ENCODE results near the gene AKR1B15.
"Not testable (repeated sequence)": the region's sequence is repeated elsewhere in the genome, so short reads cannot be mapped to it uniquely, and the experiment has no call there.

Gene AKR1B15

DNA sequence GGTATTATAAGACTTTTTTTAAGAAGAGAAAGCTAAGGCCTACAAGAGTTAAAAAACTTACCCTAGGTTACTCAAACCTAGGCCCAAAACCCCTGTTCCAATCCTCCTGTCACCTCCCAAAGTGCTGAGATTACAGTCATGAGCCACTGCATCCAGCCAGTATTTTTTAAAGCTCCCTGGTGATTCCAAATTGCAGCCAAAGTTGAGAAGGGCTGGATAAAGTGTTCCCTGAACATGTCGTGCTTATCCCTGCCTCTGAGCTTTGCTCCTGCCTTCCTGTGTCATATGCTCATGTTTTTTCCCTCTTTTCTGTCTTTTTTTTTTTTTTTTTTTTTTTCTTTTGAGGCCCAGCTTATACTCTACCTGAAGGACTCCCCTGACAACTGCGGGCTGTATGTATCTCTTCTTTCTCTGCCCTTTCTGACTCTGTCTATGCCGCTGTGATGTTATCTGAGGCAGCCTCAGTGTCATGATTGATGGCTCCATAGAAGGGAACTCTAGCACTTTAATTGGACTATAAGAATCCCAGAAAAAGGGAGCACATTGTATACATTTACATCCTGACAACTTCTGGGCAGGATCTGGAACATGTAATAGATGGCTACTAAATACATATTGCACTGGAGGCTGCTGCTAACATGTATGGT is 13.5 kb upstream of the AKR1B15 start:
- no peak for DNase-seq (ENCODE audit: low spot score)
- Histone ChIP-seq H3K4me3 (ENCODE audit: severe bottlenecking) (no peak overlapping the region), H3K4me1 (ENCODE audit: insufficient read depth, poor library complexity, severe bottlenecking) (peaks cover 27% of the 10 kb centered on the region), H3K27ac (ENCODE audit: poor library complexity, severe bottlenecking) (no peak overlapping the region), H3K36me3 (ENCODE audit: low read depth) (no peaks in the 10 kb centered on the region), H3K27me3 (ENCODE audit: insufficient read depth, poor library complexity, severe bottlenecking) (no peaks in the 10 kb centered on the region), H3K9me3 (ENCODE audit: severe bottlenecking) (no peaks in the 10 kb centered on the region)
- no peak for ATAC-seq (ENCODE audit: low read depth)
- no peak for TF ChIP-seq CTCF (IDR thresholded peaks at IDR 0.05; ENCODE audit: poor library complexity, severe bottlenecking)

- no peak for TF ChIP-seq CTCF (IDR thresholded peaks at IDR 0.05; ENCODE audit: poor library complexity, severe bottlenecking)
- Histone ChIP-seq H3K4me1 (ENCODE audit: insufficient read depth, poor library complexity, severe bottlenecking) (peaks cover 27% of the 10 kb centered on the region), H3K27me3 (ENCODE audit: insufficient read depth, poor library complexity, severe bottlenecking) (no peaks in the 10 kb centered on the region), H3K9me3 (ENCODE audit: severe bottlenecking) (no peaks in the 10 kb centered on the region), H3K27ac (ENCODE audit: poor library complexity, severe bottlenecking) (no peak overlapping the region), H3K36me3 (ENCODE audit: low read depth) (no peaks in the 10 kb centered on the region), H3K4me3 (ENCODE audit: severe bottlenecking) (no peak overlapping the region)
- DNase-seq (ENCODE audit: low spot score) (no peak), ATAC-seq (ENCODE audit: low read depth) (no peak)
These were observed 13.0 kb upstream of the AKR1B15 start for GRCh38 chr7:134535919-134536299.

DNA sequence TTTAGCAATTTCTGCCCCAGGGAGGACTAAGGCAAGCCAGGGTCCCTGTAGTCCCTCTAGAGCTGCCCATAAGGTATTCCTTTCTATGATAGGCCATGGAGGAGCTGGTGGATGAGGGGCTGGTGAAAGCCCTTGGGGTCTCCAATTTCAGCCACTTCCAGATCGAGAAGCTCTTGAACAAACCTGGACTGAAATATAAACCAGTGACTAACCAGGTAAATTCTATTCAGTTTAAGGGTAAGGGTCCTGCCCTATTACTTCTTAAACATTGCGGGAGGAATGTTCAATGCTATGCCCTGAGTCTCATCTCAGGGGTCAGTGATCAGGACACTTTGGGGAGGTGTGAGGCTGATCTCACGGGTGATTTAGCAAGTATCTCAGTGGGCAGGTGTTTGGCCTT is 12.4 kb upstream of the AKR1B15 start:
- H3K4me1 ChIP-seq (ENCODE audit: insufficient read depth, poor library complexity, severe bottlenecking): peaks cover 23% of the 10 kb centered on the region
- H3K4me3 ChIP-seq (ENCODE audit: severe bottlenecking); H3K27ac ChIP-seq (ENCODE audit: poor library complexity, severe bottlenecking); ATAC-seq (ENCODE audit: low read depth); H3K9me3 ChIP-seq (ENCODE audit: severe bottlenecking); H3K27me3 ChIP-seq (ENCODE audit: insufficient read depth, poor library complexity, severe bottlenecking); DNase-seq (ENCODE audit: low spot score); H3K36me3 ChIP-seq (ENCODE audit: low read depth): not testable (repeated sequence)

DNA sequence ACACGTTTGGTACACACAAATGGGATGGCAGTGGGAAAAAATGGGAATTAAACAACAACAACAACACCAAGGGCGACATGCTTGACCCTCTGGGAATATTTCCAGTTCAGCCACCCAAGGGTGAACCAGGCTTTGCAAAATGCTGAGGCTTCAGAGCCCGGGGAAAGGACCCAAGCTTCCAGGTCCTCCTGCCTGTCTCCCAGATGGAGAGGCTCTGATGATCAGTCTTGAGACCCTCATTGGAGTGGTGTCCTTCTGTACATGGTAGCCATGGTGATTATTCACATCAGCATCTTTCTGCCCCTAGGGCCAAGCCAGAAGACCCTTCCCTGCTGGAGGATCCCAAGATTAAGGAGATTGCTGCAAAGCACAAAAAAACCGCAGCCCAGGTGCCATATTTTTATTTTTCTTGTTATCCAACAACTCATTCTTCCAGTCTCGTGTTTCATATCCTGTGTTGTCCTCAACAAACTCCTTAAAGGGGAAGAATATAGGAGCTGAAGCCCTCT is 11.6 kb upstream of the AKR1B15 start:
- H3K4me3 ChIP-seq (ENCODE audit: severe bottlenecking); H3K9me3 ChIP-seq (ENCODE audit: severe bottlenecking); H3K27me3 ChIP-seq (ENCODE audit: insufficient read depth, poor library complexity, severe bottlenecking); ATAC-seq (ENCODE audit: low read depth); H3K27ac ChIP-seq (ENCODE audit: poor library complexity, severe bottlenecking); H3K36me3 ChIP-seq (ENCODE audit: low read depth); DNase-seq (ENCODE audit: low spot score): not testable (repeated sequence)
- peaks cover 15% of the 10 kb centered on the region for H3K4me1 ChIP-seq (ENCODE audit: insufficient read depth, poor library complexity, severe bottlenecking)

- Histone ChIP-seq H3K4me3 (ENCODE audit: severe bottlenecking) (no peak overlapping the region), H3K36me3 (ENCODE audit: low read depth) (no peaks in the 10 kb centered on the region), H3K27me3 (ENCODE audit: insufficient read depth, poor library complexity, severe bottlenecking) (no peaks in the 10 kb centered on the region), H3K27ac (ENCODE audit: poor library complexity, severe bottlenecking) (no peak overlapping the region), H3K4me1 (ENCODE audit: insufficient read depth, poor library complexity, severe bottlenecking) (no peaks in the 10 kb centered on the region), H3K9me3 (ENCODE audit: severe bottlenecking) (no peaks in the 10 kb centered on the region)
- DNase-seq (ENCODE audit: low spot score) (no peak), ATAC-seq (ENCODE audit: low read depth) (no peak)
- no peak for TF ChIP-seq CTCF (IDR thresholded peaks at IDR 0.05; ENCODE audit: poor library complexity, severe bottlenecking)
These were observed 9.4 kb upstream of the AKR1B15 start for GRCh38 chr7:134539380-134540004.

DNA sequence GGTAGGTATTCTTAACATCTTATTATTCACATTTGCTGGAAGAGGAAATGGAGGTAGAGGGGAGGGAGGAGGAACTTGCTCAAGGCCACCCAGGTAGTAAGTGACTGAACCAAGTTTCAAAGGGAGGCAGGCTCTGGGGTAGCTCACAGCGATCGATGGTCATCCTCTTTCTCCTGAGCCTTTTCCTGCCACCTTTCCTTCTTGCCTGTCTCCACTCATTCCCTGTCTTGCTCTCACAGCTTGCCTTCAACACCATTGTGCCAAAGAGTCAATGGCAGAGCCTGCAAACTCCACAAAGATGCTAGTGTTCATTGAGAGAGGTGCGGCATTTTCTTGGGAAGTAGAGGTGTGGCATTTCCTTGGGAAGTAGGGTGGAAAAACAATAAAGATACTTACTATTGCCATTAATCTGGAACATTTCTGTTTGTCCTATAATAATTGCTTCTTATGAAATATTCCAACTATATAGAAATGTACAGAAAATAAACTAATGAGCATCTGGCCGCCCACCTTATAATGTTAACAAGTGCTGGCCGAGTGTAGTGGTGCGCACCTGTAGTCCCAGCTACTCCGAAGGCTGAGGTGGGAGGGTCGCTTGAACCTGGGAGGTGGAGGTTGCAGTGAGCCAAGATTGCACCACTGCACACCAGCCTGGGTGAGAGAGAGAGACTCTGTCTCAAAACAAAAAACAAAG is 7.3 kb upstream of the AKR1B15 start:
- H3K9me3 ChIP-seq (ENCODE audit: severe bottlenecking); H3K27me3 ChIP-seq (ENCODE audit: insufficient read depth, poor library complexity, severe bottlenecking); ATAC-seq (ENCODE audit: low read depth); DNase-seq (ENCODE audit: low spot score); H3K36me3 ChIP-seq (ENCODE audit: low read depth); H3K4me3 ChIP-seq (ENCODE audit: severe bottlenecking); H3K27ac ChIP-seq (ENCODE audit: poor library complexity, severe bottlenecking): not testable (repeated sequence)
- peaks cover 11% of the 10 kb centered on the region for H3K4me1 ChIP-seq (ENCODE audit: insufficient read depth, poor library complexity, severe bottlenecking)

All from RWPE2 (cell line).